Measurements from ENCODE around the gene MECR.
"Not testable (repeated sequence)": the region's sequence is repeated elsewhere in the genome, so short reads cannot be mapped to it uniquely, and the experiment has no call there.

Gene MECR

DNA sequence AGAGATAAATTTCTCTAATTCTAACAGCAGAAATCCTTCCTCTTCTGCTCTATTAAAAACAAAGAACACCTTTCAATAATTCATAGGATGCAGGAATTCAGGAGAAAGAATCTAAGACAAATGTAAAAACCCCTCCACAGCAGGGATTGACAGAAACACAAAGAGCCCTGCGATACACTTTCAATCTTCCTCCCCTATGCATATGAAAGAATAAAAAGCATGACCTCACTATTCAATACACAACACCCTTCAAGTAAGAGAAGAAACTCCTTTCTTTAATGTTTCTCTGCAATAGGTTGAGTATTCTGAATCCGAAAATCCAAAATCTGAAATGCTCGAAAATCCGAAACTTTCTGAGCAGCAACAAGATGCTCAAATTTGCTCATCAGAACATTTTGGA lies 66.1 kb downstream of the MECR start:
- DNase-seq: no peak

GRCh38 chr1:29162476-29163138 lies 68.1 kb downstream of the MECR start:
- no peak for DNase-seq

DNA sequence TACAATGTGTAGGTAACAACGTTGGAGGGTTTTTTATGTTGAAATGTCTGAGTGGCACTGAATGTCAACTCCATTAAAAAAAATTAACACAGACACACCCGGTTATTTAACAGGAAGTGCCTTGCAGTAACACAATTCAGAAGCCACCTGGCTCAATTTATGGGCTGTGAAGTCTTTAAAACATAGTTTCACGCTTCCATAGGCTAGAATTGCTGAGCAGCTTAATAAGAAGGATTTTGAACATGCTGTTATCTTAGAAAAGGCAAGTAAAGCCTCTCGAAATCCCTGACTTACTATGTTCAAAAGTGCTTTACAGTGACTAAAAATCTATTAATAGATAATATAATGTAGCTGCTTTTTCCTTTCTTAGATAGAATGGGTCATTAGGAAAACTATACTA lies 68.7 kb downstream of the MECR start:
- DNase-seq: no peak

- DNase-seq: no peak
Measured at GRCh38 chr1:29159773-29160172, 71.0 kb downstream of the MECR start.

DNA sequence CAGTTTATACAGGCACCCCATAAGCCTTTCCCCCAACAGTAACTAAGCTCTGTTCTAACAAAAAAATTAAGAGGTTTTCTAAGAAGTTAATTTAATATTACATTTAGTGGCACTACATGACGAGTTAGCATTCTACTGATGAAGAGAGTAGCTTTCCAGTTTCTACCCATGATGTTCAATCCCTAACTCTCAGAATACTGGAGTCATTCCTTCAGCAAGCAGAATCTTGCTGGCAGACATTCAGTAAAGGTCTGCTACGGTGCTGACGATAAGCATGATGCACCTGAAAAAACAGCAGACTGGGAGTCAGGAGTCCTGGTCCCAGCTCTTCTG lies 73.5 kb downstream of the MECR start:
- DNase-seq: no peak

DNA sequence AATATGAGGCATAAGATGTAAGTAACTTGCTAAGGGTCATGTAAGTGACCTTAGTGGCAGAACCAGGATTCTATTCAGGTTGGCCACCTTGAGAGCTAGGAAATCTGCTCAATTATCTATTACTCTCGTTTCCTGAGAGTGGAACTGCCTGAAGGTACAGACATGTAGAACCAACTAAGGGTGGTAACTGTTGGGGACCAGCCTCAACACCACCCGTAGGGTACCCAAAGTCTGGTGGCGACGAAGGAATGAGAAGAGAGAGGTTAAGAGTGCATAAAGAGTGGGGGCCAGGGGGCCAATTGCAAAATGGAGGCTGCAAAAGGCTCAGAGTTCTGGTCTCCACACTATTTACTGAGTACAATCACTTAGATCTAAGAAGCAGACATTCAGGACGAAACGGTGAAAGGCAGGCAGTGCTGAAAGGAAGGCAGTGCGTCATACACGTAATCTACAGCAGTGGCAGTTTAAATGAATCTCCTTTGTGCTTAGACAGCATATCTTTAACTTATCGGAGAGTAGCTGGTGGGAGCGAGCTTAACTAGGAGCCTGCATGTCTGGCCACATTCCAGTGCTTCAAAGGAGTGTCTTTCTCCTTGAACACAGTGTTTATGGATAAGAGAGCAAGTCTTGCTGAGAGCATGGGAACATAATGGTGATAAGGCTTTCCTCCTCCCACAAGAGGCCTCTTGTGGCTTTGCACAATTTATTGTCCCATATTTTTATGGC lies 74.0 kb downstream of the MECR start:
- DNase-seq: no peak

- DNase-seq: no peak
Measured at GRCh38 chr1:29152046-29152805, 78.5 kb downstream of the MECR start.

- DNase-seq: not testable (repeated sequence)
Measured at GRCh38 chr1:29150346-29150745, 80.4 kb downstream of the MECR start.

- DNase-seq: no peak
Measured at GRCh38 chr1:29148656-29149491, 81.9 kb downstream of the MECR start.

DNA sequence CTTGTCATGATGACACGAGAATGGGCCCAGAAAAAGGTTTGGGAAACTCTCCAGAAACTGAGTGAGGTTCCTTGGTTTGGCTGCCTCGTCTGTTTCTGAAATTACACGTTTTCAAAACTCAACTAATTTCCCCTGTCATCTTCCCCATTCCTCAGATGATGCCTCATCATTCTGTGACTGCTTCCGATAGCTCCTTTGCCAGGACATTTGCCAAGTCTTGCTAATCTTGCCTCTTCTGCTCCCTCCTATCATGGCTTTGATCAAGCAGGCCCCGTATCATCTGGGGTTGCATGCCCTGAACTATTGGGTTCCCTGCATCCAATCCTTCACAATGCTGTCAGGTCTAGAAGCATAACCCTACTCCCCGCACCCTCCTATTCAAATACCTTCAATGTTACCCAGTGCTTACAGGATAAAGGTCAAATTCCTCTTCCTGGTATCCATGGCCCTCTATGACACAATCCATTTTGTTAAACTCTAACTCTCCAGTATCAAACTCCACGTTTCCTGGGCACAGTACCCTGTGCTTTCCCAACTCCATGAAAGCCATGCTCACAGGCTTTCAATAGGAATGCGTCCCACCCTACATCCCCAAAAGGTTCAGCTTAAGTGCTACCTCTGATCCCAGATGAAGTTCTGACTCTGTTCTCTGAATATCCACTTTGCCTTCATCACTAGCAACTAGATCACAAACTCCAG lies 84.8 kb downstream of the MECR start:
- DNase-seq: no peak

GRCh38 chr1:29144178-29144577 lies 86.6 kb downstream of the MECR start:
- no peak for DNase-seq

DNA sequence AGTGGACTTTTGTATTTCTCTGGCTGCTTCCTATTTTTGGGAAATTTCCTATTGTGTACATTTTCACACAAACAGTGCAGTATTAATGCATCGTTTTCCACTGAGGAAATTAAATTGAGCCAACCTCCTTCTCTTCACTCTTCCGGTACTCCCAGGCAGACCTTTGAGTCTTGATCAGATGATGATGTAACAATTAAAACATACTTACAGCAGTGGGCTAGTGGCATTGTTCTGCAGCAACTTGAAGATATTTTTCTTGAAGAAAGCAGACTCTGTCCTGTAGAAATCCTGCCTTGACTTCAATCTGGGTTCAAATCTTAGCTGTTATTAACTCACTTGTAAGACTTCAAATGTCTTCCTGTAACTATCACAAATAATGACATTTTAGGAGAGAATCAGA lies 88.0 kb downstream of the MECR start:
- DNase-seq: no peak

Measured in activated naive CD4-positive, alpha-beta T cell treated with anti-CD3 and anti-CD28 coated beads, Interleukin-2, amount 50 U/mL, for 16 hours (primary cell).